HS-5 (cell line): ENCODE results near the gene ZNF281.

Experiments
- DNase-seq: peaks from one replicate; pipeline ENCODE4 v3.0.0-alpha.2; 2012; ENCODE audit warnings: low read depth

The ZNF281 gene

DNA sequence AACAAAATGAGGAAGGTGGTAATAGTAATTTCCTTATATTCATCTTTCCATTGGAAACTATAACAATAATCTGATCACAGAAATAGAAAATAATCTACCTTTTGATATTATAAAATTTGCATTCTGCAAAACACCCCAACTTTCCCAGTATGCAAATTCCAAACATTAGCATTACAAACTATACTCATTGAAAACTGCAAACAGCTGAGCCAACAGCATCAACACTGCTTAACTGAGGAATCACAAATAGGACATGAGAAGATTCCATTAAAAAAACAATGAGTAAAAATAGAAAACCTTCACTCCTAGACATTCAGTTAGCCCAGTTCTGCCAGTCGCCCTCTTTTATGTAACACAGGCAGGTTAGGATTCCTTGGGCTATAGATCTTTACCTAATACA lies 18.1 kb downstream of the ZNF281 start:
- no peak for DNase-seq

DNA sequence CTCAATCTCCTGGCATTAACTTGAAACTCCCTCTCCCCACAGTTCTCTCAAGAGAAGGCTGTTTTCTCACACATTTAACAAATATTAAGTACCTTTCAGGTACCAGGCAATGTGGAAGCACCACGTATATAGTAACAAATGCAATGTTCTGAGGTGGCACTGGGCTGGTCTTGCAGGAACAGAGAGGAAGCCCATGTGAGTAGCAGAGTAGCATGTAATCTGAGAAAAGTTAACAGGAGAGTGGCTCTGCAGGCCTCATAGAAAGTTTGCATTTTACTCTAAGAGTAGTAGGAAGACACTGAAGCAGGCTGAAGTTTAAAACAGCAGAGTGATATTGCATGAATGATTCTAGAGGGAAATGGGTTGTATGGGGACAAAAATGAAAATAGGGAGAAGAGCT lies 21.0 kb downstream of the ZNF281 start:
- no peak for DNase-seq

DNA sequence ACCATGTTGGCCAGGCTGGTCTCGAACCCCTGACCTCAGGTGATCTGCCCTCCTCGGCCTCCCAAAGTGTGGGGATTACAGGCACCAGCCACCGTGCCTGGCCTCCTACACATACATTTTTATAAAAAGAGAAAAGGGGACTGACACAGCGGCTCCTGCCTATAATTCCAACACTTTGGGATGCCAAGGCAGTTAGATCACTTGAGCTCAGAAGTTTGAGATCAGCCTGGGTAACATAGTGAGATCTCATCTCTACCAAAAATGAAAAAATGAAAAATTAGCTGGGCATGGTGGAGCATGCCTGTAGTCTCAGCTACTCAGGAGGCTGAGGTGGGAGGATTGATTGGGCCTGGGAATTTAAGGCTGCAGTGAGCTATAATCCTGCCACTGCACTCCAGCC lies 23.4 kb downstream of the ZNF281 start:
- DNase-seq: no peak

DNA sequence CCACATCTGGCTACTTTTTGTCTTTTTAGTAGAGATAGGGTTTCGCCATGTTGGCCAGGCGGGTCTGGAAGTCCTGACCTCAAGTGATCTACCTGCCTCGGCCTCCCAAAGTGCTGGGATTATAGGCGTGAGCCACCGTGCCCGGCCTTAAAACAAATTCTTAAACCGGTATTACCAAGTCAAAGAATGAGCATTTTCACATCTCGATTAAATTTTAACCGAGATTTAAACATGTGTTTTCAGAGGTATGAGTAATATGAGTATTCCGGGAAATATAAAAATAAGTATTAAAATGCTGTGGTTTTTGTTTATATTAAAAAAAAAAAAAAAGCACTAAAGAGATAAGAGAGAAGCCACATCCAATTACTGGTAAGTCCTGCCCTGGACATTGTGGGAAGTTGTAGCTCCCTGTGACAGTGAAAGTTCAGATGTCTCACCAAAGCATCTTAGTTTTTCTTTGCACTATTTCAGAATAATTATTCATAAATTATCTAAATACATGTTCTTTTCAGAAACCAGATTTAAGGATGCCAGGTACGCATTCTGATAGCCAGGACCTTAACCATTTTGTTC lies 24.9 kb downstream of the ZNF281 start:
- no peak for DNase-seq

DNA sequence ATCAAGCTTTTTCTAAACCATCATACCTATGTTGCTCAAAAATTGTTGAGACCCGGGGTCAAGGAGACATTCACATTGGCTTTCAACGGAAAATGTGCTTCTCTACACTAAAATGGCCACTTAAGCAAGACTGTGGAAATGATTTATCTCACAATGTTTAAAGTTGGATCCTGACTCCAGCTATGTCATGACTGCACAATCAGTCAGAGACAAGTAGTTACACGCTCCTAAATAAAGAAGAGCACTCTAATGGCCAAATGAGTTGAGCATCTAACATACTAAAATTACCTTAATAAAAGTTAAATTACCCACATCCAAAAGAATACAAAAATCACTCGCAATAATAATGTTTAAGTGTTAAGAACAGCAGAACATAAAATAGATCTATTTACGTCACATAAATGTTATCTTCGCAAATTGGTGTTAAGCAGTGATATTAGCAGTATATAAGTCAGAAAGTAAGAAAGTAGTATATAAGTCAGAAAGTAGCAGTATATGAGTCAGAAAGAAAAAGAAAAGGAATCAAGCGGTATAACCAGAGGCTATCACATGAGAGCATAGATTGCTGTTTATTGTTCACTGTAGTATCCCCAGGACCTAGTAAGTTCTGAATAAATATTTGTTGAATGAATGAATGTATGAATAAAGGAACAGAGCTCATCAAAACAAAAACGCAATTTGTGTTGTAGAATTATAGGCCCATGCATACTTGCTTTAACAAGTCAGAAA lies 28.4 kb downstream of the ZNF281 start:
- DNase-seq: no peak

DNA sequence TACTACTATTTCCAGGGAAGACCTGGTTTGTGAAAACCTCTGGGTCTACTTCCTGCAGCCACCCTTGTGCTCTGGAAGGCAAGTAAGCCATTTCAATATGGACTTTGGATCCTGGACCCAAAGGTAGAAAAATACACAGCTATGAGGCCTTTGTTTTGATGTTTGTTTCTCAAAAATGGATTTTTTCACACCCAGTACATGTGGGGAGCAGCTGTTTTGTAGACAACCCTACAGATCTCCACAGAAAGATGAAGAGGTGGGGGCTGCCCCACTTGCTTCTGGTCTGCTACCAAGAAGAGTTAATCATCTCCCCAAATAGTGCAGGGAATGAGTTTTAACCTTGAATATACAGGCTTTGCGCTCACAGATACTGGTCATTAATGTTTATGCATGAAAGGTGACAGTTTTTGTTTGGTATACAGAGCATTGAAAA lies 29.2 kb downstream of the ZNF281 start:
- no peak for DNase-seq

DNA sequence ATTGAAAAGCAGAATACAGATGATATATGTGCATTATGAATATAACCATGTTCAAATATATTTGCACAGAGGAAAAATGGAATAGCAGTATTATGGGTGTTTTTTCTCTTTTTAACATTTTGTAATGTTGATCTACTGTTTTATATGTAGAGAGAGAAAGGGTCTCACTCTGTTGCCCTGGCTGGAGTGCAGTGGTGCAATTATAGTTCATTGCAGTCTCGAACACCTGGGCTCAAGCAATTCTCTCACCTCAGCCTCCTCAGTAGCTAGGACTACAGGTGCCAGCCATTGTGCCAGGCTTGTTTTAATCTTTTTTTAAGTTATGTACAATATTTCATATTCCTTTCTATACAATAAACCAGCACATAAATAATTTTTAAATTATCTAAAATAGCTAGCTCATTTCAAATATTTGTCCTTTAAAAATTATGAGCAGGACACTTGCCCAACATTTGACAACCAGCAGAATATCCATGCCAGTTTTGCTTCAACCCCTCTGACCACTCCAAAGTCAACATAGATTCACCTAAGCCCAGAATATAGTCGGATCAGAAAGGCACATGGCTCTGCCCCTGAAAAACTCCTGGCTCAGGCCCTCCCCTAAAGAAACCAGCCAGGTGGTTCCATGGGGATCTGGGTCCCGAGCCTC lies 29.8 kb downstream of the ZNF281 start:
- no peak for DNase-seq

DNA sequence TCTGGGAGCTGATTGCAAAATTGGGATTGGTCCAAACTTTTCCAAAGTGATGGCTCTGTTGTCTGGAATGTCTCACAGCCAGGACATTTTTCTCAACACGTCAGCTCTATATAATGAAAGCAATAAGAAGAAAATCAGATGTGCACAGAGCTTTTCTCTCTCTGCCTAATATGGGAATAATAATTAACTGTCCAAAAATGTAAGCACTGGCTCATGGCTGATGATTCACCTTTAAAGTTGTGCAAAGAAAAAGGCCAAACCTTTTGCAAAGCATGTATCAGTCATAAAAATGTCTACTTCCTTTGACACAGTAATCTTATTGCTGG lies 30.4 kb downstream of the ZNF281 start:
- DNase-seq: peak; percentile 99

DNA sequence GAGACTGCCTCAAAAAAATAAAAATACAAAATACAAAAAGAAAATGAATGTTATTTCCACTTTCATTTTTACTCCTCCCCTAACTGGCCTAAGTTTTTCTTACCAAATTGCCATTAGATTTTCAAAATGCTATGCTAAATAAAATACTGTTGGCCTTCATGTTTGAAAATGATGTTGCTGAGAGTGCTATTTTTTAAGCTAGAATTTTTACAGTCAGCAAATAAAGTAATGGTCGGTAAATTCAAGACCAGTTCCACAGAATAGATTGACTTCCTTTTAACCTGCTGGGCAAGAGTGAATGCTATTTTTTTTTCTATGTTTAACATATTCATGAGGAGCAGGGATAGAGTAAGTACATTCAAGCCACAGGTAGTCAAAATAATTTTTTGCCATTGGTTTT lies 31.7 kb downstream of the ZNF281 start:
- no peak for DNase-seq

DNA sequence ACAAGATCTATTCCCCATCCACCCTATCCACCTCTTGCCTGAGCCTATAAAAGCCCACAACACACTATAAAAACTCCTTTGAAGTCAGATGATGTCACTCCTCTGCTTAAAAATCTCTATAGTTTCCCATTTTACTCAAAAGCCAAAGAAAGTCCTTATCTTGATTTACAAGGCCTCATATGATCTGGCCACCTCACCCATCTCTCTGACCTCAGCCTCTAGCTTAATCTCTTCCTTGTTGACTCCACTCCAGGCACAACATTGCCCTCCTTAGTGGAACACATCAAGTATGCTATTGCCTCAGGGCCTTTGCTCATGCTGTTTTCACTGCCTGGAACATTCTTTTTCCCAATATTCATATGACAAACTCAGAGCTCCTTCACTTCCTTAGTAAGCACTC lies 33.3 kb downstream of the ZNF281 start:
- DNase-seq: no peak

DNA sequence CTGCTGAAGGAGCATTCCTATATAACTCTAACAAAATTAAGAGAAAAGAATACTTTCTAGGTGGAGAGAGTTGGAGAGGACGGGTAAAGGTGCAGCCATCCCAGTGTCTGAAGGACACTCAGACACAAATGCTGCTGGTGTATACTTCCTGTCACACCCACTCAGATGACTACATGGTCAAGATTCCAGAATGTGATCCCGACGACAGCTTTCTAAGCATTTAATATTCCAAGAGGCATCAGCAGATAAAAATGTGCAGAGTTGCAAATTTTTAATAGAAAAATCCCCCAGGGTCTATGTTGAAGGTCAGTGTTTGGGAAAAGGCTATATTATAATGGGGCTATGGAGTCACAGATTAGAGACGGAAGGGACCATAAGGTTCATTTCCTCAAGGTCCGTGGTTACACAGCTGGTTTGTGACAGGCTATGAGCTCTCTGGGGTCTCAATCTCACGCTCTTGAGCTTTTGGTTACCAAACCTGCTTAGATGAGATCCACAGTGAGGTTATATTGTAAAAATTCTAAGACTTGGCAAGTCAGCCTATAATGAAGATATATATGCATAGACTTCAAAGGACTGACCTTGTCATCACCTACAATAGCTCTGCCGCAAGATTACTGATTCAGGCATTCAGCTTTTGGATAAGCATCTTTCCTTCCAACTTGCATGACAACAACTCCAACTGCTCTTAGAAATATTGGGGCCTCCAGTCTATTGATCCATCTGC lies 35.1 kb downstream of the ZNF281 start:
- DNase-seq: no peak

DNA sequence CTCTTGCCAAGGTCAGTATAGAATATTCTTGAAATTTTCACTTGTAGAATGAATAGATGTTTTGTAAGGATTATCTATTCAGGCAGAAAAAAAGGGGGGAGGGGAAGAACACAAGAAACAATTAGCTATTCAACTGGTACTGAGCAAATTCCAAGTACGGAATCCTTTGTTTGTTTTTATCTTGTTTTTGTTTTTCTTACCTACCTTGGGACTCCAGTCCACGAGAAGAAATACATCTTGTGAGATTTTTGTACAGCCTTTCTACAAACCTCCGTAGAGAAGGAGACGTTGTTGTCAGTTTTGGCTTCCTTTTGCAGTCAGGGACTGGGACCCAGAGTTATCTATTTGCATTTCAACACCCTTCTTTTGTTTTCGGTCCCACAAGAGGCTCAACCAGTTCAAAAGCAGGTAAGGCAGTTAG lies 36.0 kb downstream of the ZNF281 start:
- DNase-seq: no peak

DNA sequence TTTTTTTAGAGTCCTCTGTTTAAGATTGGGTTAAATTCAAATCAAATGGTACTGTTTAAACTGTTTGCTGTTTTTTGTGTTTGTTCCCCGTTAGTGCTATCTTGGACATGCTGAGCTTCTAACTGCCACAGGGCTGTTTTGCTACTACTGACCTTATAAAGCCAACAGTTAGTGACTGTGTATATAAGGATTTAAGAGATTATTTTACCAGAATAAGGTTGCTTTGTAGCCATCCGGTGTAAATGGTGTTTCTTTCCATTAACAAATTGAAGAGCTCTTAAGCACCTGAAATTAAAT lies 37.0 kb downstream of the ZNF281 start:
- DNase-seq: no peak

DNA sequence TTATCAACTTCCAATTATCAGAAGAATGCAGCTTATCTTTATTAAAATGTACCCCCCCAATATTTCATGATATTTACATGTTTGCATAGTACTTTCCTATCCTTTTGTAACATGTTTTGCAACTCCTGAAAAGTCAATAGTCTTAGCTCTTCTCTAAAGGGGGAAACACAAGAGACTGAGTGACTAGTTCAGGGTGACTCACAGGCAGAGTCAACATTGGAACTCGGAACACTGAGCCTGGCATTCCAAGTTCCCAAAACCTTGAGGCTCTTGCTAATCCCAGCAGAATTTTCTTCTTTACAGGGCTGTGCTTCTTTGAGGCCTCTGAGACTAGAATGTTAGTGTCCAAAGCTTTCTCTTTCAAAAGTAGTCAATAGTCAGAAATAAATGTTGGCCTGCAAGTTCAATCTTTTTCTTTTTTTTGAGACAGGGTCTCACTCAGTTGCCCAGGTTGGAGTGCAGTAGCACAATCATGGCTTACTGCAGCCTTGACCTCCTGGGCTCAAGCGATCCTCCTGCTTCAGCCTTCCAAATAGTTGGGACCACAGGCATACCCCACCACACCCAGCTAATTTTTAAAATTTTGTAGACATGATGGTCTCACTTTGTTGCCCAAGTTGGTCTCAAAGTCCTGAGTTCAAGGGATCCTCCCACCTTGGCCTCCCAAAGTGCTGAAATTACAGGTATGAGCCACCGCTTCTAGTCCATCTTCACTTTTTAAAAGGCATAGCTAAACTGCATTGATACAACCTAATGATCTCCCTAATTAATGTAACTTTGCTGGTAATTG lies 37.5 kb downstream of the ZNF281 start:
- DNase-seq: peak; percentile 62

DNA sequence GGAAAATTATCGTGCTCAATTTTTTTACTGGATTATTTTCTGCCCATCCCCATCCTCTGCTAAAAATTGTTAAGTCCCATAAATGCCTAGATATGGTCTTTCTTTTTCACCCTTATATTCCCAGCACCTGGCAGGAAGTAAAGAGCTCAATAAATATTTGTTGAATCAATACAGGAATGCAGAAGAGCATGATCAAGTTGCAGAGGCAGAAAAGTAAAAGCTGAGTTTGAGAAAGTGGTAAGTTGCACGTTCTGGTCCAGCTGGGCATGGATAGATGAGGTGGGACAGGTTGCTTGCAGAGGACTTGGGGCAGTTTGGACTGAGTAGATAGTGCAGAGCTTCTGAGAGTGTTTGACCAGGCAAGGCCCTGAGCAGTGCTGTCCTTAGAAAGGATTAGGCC lies 40.1 kb downstream of the ZNF281 start:
- no peak for DNase-seq

DNA sequence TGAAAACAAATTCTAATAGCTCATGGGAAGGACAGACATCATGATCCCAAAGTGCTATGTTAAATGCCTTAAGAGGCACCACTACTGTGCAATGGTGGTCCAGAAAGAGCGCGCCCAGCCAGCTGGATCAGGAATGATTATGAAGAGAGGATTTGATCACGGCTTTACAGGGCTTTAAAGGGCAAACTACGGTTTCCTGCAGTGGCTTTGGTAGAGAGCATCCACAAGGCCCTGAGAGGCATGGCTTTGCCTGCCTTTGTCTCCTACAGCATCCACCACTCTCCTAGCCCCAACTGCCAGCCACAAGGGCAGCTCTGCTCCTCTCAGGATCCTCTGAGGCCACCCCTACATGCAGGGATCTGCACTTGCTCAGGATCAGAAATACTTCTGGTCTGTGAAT lies 40.7 kb downstream of the ZNF281 start:
- DNase-seq: no peak

DNA sequence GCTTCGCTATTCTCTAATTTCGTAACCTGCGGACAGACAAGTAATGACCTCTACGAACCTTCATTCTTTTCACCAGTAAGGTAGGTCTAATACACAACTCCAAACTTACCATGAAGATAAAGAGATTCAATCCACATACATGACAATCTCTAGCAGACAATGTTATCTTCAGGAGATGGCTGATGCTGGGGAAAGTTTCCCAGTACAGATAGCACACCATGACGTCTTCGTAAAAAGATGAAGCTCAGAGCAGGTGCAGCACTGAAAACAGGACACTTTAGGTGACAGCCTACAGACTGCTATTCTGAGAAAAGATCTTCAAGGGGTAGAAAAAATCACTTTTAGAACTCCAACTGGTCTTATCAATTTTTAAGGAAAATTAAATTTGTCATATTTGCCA lies 41.3 kb downstream of the ZNF281 start:
- DNase-seq: no peak

DNA sequence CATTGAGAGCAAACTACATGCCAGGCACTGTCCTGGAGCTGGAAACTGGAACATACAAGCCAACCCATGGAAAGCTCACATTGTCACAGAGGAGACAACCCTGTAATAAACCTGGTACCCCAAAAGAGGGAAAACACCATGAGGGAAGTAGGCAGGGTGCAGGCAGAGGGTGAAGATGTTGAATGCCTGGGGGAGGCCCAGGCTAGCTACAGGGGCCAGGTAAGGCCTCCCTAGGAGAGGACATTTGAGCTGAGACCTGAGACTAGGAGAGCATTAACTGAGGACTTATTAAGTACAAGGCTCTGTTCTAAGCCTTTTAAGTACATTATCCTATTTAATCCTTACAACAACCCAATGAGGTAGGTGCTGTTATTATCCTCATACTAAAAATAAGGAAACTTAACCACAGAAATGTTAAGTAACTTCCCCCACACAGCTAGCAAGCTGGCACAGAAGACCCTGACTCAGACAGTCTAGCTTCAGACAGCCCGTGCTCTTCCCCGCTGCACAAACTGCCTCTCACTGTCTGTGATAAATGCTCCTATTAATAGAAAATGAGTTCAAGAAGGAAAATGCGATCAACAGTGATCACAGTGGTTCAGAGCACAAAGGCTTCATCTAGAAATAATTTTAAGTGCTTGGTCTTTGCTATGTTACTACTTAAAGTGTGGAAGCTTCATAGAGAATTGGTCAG lies 41.8 kb downstream of the ZNF281 start:
- no peak for DNase-seq

DNA sequence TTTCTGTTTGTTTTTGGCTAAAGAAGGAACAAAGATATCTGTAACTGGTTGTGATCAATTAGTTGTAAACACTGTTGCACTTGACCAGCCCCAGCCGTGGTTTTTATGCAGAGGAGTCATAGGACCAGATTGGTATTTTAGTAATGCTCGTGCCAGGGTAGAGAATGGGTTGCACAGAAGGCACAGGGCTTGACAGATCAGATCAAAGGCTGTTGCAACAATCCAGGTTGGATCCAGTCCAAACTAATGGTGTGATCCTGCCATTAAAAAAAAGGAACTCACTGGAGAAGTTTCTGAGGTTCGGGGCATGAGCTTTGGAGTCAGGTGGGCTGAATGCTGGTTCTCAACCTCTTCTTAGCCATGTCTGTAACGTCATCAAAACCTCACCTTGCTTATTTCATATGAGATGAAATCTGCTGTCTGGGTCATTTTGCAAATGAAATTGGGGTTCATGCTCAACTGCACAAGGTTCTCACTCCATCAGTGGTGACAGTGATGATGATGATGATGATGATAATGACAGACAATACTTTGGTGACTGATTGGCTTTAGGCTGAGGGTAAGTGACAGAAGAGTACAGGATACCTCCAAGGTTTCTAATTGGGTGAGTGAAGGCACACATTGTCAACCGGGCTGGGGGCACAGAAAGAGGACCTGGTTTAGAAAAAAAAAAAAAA lies 43.1 kb downstream of the ZNF281 start:
- no peak for DNase-seq

DNA sequence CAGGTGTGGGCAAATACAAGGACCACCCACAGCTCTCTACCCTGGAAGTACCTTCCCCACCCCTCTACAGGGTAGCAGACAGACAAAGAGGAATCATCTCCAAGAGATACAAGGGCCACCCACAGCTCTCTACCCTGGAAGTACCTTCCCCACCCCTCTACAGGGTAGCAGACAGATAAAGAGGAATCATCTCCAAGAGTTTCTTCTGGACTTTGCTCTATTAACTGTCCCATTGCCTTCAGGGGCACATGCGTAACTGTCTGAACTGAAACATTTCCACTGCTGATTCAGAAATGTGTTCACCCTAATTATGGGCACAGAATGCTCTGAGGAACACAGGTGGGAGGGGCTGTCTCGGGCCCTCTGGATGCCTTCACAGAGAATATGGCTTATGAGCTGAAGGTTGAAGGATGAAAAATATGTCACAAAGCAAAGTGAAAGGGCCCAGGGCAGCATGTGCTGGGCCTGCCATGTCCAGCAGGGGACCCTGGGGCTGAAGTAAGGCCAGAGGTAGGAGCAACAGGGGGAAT lies 43.9 kb downstream of the ZNF281 start:
- DNase-seq: no peak

DNA sequence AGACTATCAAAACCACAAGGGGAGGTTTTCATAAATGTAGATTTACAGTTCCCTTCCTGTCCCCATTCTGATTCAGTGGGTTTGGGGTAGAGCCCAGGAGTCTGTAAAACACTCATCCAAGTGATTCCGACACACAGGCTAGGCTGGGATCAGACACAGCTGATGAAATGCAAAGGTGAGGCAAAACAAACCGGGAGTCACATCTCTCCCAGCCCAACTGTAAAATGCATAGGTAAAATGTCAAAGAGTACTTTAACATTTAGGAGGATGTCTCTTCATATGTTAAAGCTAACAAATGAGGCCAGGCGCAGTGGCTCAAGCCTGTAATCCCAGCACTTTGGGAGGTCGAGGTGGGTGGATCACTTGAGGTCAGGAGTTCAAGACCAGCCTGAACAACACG lies 45.0 kb downstream of the ZNF281 start:
- no peak for DNase-seq
